HG03565 (cell line): ENCODE data around the gene HK1.
"Not testable (repeated sequence)": the region's sequence is repeated elsewhere in the genome, so short reads cannot be mapped to it uniquely, and the experiment has no call there.

Source experiments
- ATAC-seq: cut with Tn5 transposase; IDR thresholded peaks from one replicate; pipeline ENCODE4 v1.9.1; 2021; ENCODE audit warnings: mild to moderate bottlenecking, moderate library complexity; ENCODE audit not compliant: unreplicated experiment

The HK1 gene

GRCh38 chr10:69325637-69326523 is 47.6 kb downstream of the HK1 start:
- not testable (repeated sequence) for ATAC-seq

- no peak for ATAC-seq
Observed at GRCh38 chr10:69326692-69327091, 48.4 kb downstream of the HK1 start.

GRCh38 chr10:69327463-69328379 is 49.4 kb downstream of the HK1 start:
- ATAC-seq: peak; percentile 62

GRCh38 chr10:69328380-69328735 is 50.1 kb downstream of the HK1 start:
- ATAC-seq: peak; percentile 4

GRCh38 chr10:69328888-69329287 is 50.6 kb downstream of the HK1 start:
- not testable (repeated sequence) for ATAC-seq

GRCh38 chr10:69329721-69330178 is 51.5 kb downstream of the HK1 start:
- ATAC-seq: no peak

GRCh38 chr10:69331161-69331560 is 52.9 kb downstream of the HK1 start:
- ATAC-seq: no peak

GRCh38 chr10:69332278-69333010 is 54.1 kb downstream of the HK1 start:
- no peak for ATAC-seq

- no peak for ATAC-seq
Observed at GRCh38 chr10:69333205-69333604, 54.9 kb downstream of the HK1 start.

GRCh38 chr10:69333865-69334301 is 55.6 kb downstream of the HK1 start:
- ATAC-seq: not testable (repeated sequence)

GRCh38 chr10:69334302-69335062 is 56.2 kb downstream of the HK1 start:
- no peak for ATAC-seq

- no peak for ATAC-seq
Observed at GRCh38 chr10:69335063-69335587, 56.8 kb downstream of the HK1 start.

GRCh38 chr10:69335613-69336012 is 57.3 kb downstream of the HK1 start:
- ATAC-seq: no peak

- no peak for ATAC-seq
Observed at GRCh38 chr10:69336952-69337295, 58.6 kb downstream of the HK1 start.

GRCh38 chr10:69337296-69338132 is 59.2 kb downstream of the HK1 start:
- ATAC-seq: no peak

GRCh38 chr10:69338133-69338456 is 59.8 kb downstream of the HK1 start:
- no peak for ATAC-seq

GRCh38 chr10:69338547-69339450 is 60.5 kb downstream of the HK1 start:
- ATAC-seq: no peak

- ATAC-seq: no peak
Observed at GRCh38 chr10:69340695-69341094, 62.4 kb downstream of the HK1 start.
